BE2C (cell line): ENCODE results near the gene CIB2.

Experiments
- DNase-seq: peaks from one replicate; pipeline ENCODE4 v3.0.0-alpha.2; 2020
- H3K27me3 ChIP-seq: fragments of 250-450 bp; sonication (Bioruptor Pico); 2 replicates; pipeline ENCODE4 v1.5.1; 2020; ENCODE audit warnings: mild to moderate bottlenecking
- H3K36me3 ChIP-seq: fragments of 250-450 bp; sonication (Bioruptor Pico); 2 replicates; pipeline ENCODE4 v1.5.1; 2020; ENCODE audit warnings: mild to moderate bottlenecking
- H3K4me1 ChIP-seq: fragments of 250-450 bp; sonication (Bioruptor Pico); 2 replicates; pipeline ENCODE4 v1.5.1; 2020
- H3K4me3 ChIP-seq: 2 replicates; pipeline ENCODE4 v1.5.1; 2011; ENCODE audit warnings: low read depth, low read length
- H3K9me3 ChIP-seq: fragments of 250-450 bp; sonication (Bioruptor Pico); 2 replicates; pipeline ENCODE4 v1.5.1; 2020
- CTCF ChIP-seq: IDR thresholded peaks from 2 replicates; pipeline ENCODE4 v1.5.1; 2012; ENCODE audit warnings: mild to moderate bottlenecking, low read depth, low read length

Gene CIB2

GRCh38 chr15:78102211-78102610, 29.0 kb downstream of the CIB2 start:
- Histone ChIP-seq H3K27me3 (no peaks in the 10 kb centered on the region), H3K4me3 (no peak overlapping the region), H3K4me1 (no peaks in the 10 kb centered on the region), H3K9me3 (no peaks in the 10 kb centered on the region), H3K36me3 (no peaks in the 10 kb centered on the region)
- TF ChIP-seq CTCF = no peak
- DNase-seq = no peak

GRCh38 chr15:78101423-78102105, 29.7 kb downstream of the CIB2 start:
- no peaks in the 10 kb centered on the region for H3K9me3 ChIP-seq
- no peaks in the 10 kb centered on the region for H3K27me3 ChIP-seq
- no peak for DNase-seq
- no peak overlapping the region for H3K4me3 ChIP-seq
- no peak for TF ChIP-seq CTCF
- no peaks in the 10 kb centered on the region for H3K4me1 ChIP-seq
- no peaks in the 10 kb centered on the region for H3K36me3 ChIP-seq

- DNase-seq = no peak
- Histone ChIP-seq H3K9me3 (no peaks in the 10 kb centered on the region), H3K36me3 (no peaks in the 10 kb centered on the region), H3K27me3 (no peaks in the 10 kb centered on the region), H3K4me3 (no peak overlapping the region), H3K4me1 (no peaks in the 10 kb centered on the region)
- no peak for TF ChIP-seq CTCF
Measured at GRCh38 chr15:78100886-78101285, 30.4 kb downstream of the CIB2 start.

GRCh38 chr15:78098131-78098755, 33.0 kb downstream of the CIB2 start:
- Histone ChIP-seq H3K4me1 (no peaks in the 10 kb centered on the region), H3K4me3 (no peak overlapping the region), H3K36me3 (no peaks in the 10 kb centered on the region), H3K9me3 (no peaks in the 10 kb centered on the region), H3K27me3 (no peaks in the 10 kb centered on the region)
- DNase-seq = no peak
- TF ChIP-seq CTCF = no peak

- no peak for DNase-seq
- Histone ChIP-seq H3K36me3 (no peaks in the 10 kb centered on the region), H3K4me3 (no peak overlapping the region), H3K9me3 (no peaks in the 10 kb centered on the region), H3K27me3 (no peaks in the 10 kb centered on the region), H3K4me1 (no peaks in the 10 kb centered on the region)
- no peak for TF ChIP-seq CTCF
Measured at GRCh38 chr15:78097667-78098066, 33.6 kb downstream of the CIB2 start.
